ENCODE data around the gene TCTN1.

GRCh38 chr12:110619534-110619953, 5.6 kb downstream of the TCTN1 start:
- peak; percentile 20 for TF ChIP-seq CTCF (IDR thresholded peaks at IDR 0.05; ENCODE audit: insufficient read depth, low read length, poor library complexity, severe bottlenecking)
- TF ChIP-seq EZH2phosphoT487 (conservative IDR thresholded peaks at IDR 0.05; ENCODE audit: low read length) = no peak
